ENCODE results near the gene MCAT.

Gene MCAT

DNA sequence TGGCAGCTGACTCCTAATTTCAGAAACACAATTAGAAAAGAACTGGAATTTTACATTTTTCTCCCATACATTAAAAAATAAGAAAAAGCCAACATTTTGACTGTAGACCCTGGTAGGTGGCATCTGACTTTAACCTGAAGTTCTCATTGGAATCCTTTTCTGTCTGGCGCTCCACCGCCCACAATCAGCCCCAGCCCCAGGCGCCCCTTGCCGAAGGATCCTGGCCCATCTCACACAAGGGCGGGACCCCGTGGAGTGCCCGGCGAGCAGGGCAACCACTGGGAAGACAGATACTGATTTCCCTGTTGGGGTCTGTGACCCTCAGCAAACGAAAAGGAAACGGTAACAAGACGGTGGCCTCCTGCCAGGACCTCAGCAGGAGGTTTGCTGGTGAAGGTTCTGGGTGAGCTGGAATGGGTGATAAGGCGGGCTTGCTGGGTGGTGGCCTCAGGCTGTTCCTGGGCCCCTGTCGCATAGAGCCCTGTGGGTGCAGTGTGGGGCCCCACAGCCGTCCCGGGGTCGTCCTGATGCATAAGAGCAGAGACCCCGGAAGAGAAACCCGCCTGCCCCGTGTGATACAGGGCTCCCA lies 23.9 kb upstream of the MCAT start:
- no peak overlapping the region for H3K4me3 ChIP-seq (ENCODE audit: low read depth, low read length)
- DNase-seq (ENCODE audit: low read depth) = no peak
- TF ChIP-seq, protein P1, sequence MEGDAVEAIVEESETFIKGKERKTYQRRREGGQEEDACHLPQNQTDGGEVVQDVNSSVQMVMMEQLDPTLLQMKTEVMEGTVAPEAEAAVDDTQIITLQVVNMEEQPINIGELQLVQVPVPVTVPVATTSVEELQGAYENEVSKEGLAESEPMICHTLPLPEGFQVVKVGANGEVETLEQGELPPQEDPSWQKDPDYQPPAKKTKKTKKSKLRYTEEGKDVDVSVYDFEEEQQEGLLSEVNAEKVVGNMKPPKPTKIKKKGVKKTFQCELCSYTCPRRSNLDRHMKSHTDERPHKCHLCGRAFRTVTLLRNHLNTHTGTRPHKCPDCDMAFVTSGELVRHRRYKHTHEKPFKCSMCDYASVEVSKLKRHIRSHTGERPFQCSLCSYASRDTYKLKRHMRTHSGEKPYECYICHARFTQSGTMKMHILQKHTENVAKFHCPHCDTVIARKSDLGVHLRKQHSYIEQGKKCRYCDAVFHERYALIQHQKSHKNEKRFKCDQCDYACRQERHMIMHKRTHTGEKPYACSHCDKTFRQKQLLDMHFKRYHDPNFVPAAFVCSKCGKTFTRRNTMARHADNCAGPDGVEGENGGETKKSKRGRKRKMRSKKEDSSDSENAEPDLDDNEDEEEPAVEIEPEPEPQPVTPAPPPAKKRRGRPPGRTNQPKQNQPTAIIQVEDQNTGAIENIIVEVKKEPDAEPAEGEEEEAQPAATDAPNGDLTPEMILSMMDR (conservative IDR thresholded peaks at IDR 0.05; ENCODE audit: low read depth, low read length) = no peak

GRCh38 chr22:43166132-43166930 lies 23.1 kb upstream of the MCAT start:
- TF ChIP-seq, protein P1 (conservative IDR thresholded peaks at IDR 0.05; ENCODE audit: low read depth, low read length) = no peak
- H3K4me3 ChIP-seq (ENCODE audit: low read depth, low read length) = no peak overlapping the region
- no peak for DNase-seq (ENCODE audit: low read depth)

DNA sequence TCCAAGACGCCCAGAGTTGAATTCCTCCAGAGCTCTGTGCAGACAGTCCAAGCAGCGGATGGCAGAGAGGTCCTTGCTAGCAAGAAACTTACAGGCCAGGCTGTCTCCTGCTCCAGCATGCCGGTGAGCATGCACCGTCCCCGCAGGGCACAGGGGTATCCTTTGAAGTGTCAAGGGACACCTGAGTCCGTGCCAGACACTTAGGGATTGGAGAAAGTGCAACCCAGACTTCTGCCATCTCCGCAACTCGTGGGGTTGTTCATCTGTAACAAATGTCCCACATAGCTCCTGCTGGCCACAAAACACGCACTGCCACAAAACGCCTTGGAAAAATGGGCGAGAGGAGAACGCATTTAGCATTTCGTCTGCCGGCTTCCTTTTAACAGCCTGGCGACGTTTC lies 21.4 kb upstream of the MCAT start:
- TF ChIP-seq, protein P1 (conservative IDR thresholded peaks at IDR 0.05; ENCODE audit: low read depth, low read length) = no peak
- H3K4me3 ChIP-seq (ENCODE audit: low read depth, low read length) = no peak overlapping the region
- no peak for DNase-seq (ENCODE audit: low read depth)

GRCh38 chr22:43163241-43163795 lies 20.1 kb upstream of the MCAT start:
- H3K4me3 ChIP-seq (ENCODE audit: low read depth, low read length) = no peak overlapping the region
- TF ChIP-seq, protein P1 (conservative IDR thresholded peaks at IDR 0.05; ENCODE audit: low read depth, low read length) = no peak

GRCh38 chr22:43162412-43163150 lies 19.4 kb upstream of the MCAT start:
- TF ChIP-seq, protein P1 (conservative IDR thresholded peaks at IDR 0.05; ENCODE audit: low read depth, low read length) = no peak
- H3K4me3 ChIP-seq (ENCODE audit: low read depth, low read length) = no peak overlapping the region

More at GRCh38 chr22:43163241-43163795, 20.1 kb upstream of the MCAT start:
- DNase-seq (ENCODE audit: low read depth) = no peak

GRCh38 chr22:43160497-43161126 lies 17.4 kb upstream of the MCAT start:
- TF ChIP-seq, protein P1 (conservative IDR thresholded peaks at IDR 0.05; ENCODE audit: low read depth, low read length) = no peak
- H3K4me3 ChIP-seq (ENCODE audit: low read depth, low read length) = no peak overlapping the region

More at GRCh38 chr22:43162412-43163150, 19.4 kb upstream of the MCAT start:
- no peak for DNase-seq (ENCODE audit: low read depth)

More at GRCh38 chr22:43160497-43161126, 17.4 kb upstream of the MCAT start:
- DNase-seq (ENCODE audit: low read depth) = no peak
